NT2/D1 (cell line): Measurements from ENCODE around the gene GABBR2.

Experiments used
- DNase-seq: peaks from one replicate; pipeline ENCODE4 v3.0.0-alpha.2; 2011; ENCODE audit warnings: low read depth, low spot score
- H3K27me3 ChIP-seq: 2 replicates; pipeline ENCODE4 v1.6.0; 2011; ENCODE audit warnings: mild to moderate bottlenecking; ENCODE audit not compliant: insufficient read length, insufficient read depth
- H3K36me3 ChIP-seq: 2 replicates; pipeline ENCODE4 v1.6.1; 2011; ENCODE audit warnings: mild to moderate bottlenecking, low read length, mixed read lengths; ENCODE audit not compliant: insufficient read depth, insufficient read length
- H3K4me1 ChIP-seq: 2 replicates; pipeline ENCODE4 v1.5.1; 2011; ENCODE audit not compliant: insufficient read depth, insufficient read length
- H3K4me3 ChIP-seq: 2 replicates; pipeline ENCODE4 v1.5.1; 2011; ENCODE audit warnings: low read depth; ENCODE audit not compliant: insufficient read length
- H3K9ac ChIP-seq: 2 replicates; pipeline ENCODE4 v1.6.0; 2011; ENCODE audit warnings: low read depth; ENCODE audit not compliant: insufficient read length
- H3K9me3 ChIP-seq: 2 replicates; pipeline ENCODE4 v1.5.1; 2011; ENCODE audit warnings: mild to moderate bottlenecking, low read length; ENCODE audit not compliant: insufficient read depth
- SUZ12 ChIP-seq: IDR thresholded peaks from 2 replicates; pipeline ENCODE4 v1.6.1; 2011; ENCODE audit not compliant: insufficient read length, insufficient read depth; ENCODE audit errors: extremely low read depth
- YY1 ChIP-seq: IDR thresholded peaks from 2 replicates; pipeline ENCODE4 v1.6.1; 2011; ENCODE audit not compliant: insufficient read length, insufficient read depth
- ZNF274 ChIP-seq: IDR thresholded peaks from 2 replicates; pipeline ENCODE4 v1.6.1; 2011; ENCODE audit warnings: mild to moderate bottlenecking, low read depth, low read length

Gene GABBR2

DNA sequence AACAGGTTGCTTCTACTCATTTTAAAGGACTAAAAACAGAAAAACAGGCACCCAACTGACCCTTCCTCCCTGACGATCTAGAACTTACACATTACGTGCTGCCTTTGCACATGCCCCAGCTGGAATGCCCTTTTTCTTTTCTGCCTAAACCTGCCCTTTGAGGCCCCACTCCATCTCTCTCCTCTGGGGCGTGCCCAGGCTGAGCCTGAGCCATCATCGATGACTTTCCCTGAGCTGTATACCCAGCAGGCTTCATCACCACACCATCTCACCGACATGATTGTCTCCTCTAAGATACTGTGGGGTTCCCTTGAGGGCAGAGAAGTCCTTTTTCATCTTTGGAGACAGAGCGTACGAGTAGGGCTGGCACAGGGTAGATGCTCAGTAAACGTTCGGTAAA, 24.1 kb upstream of the GABBR2 start:
- Histone ChIP-seq H3K36me3 (peaks cover 33% of the 10 kb centered on the region), H3K4me3 (no peak overlapping the region), H3K4me1 (peaks cover 3% of the 10 kb centered on the region), H3K9me3 (no peaks in the 10 kb centered on the region), H3K9ac (no peak overlapping the region), H3K27me3 (no peaks in the 10 kb centered on the region)
- TF ChIP-seq SUZ12 (no peak), YY1 (no peak), ZNF274 (no peak)
- DNase-seq: no peak

DNA sequence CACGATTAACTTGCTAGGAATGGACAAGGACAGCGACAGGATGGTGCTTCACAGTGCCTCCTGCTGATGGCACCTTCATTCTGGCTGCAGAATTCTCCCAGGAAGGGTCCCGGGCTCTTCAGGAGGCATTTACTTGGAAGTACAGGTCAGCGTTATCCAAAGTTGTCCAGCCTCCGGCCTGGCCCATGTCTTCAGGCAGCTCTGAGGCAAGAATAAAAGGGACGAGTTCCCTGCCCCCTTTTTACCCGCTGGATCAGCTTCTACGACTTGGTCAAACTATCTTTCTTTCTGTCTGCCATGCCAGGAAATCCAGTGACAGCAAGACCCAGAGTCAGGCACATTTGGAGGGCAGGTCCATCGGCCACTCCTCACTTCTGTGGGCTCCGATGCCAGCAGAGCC, 23.4 kb upstream of the GABBR2 start:
- no peaks in the 10 kb centered on the region for H3K27me3 ChIP-seq
- H3K36me3 ChIP-seq: peaks cover 33% of the 10 kb centered on the region
- no peak overlapping the region for H3K4me3 ChIP-seq
- peaks cover 3% of the 10 kb centered on the region for H3K4me1 ChIP-seq
- no peak for DNase-seq
- no peak overlapping the region for H3K9ac ChIP-seq
- H3K9me3 ChIP-seq: no peaks in the 10 kb centered on the region
- TF ChIP-seq YY1: no peak
- TF ChIP-seq SUZ12: no peak
- no peak for TF ChIP-seq ZNF274

DNA sequence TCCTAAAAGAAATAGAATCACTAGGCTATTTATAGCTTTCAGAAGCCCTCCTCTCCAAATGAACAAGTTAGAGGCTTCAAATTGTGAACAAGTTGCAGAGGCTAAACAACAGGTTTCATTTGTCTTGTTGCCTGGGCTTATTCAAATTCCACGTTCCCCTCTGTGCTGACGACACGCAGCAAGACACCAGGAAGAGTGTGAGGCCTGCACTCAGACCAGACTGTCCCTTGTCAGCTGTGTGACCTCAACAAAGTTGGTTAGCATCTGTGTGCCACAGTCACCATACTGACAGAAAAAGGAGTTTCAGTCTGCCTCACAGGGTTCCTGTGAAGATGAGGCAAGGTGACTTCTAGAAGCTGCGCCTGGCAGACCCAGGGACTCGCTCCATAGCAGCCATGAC, 22.1 kb upstream of the GABBR2 start:
- H3K4me1 ChIP-seq: peaks cover 3% of the 10 kb centered on the region
- no peaks in the 10 kb centered on the region for H3K27me3 ChIP-seq
- no peak overlapping the region for H3K4me3 ChIP-seq
- no peak overlapping the region for H3K9ac ChIP-seq
- H3K9me3 ChIP-seq: no peaks in the 10 kb centered on the region
- TF ChIP-seq ZNF274 (no peak), YY1 (no peak)
- DNase-seq: no peak
- H3K36me3 ChIP-seq: peaks cover 23% of the 10 kb centered on the region

DNA sequence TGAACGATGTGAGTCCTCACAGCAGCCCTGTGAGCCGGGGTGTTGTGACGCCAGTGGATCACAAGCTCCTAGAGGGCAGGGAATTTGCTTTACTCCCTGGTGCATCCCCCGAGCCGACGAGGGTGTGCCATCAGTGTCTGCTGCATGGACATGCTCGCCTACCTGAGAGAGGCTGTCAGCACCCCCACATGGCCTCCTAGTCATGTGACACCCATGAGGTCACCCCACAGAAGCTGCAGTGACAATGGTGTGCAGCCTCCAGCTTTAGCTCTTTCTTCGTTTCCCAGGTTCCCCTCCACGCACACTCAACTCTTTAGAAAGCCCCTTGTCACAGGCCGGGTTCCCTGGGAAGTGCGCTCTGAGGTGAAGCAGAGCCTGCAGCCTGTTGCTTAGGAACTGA, 19.8 kb upstream of the GABBR2 start:
- Histone ChIP-seq H3K9me3 (no peaks in the 10 kb centered on the region; the same call in 1 of the 2 replicates), H3K36me3 (peaks cover 2% of the 10 kb centered on the region), H3K4me1 (peaks cover 3% of the 10 kb centered on the region), H3K27me3 (peaks cover 8% of the 10 kb centered on the region), H3K4me3 (no peak overlapping the region), H3K9ac (no peak overlapping the region)
- DNase-seq: no peak
- TF ChIP-seq YY1 (no peak), SUZ12 (no peak), ZNF274 (no peak)

DNA sequence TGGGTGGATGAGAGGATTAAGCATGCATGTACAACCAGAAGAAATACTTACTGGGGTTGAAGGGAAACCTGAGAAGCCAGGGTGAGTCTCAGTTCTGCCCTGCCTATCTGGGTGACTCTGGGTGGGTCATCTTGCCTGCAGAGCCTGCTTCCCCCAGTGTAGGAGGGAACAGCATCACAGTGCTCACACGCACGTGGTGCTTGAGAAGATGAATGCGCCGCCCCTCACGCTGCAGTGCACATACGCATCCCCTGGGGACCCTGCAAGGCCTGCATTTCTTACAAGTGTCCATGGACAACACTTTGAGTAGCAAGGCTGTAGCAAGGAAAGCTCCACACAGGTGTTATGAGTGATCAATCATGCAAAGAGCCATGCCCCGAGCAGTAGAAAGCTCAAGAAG, 18.7 kb upstream of the GABBR2 start:
- H3K9me3 ChIP-seq: no peaks in the 10 kb centered on the region; the same call in 1 of the 2 replicates
- no peak for DNase-seq
- TF ChIP-seq ZNF274: no peak
- TF ChIP-seq YY1: no peak
- TF ChIP-seq SUZ12: no peak
- no peak overlapping the region for H3K9ac ChIP-seq
- H3K36me3 ChIP-seq: no peaks in the 10 kb centered on the region
- no peaks in the 10 kb centered on the region for H3K4me1 ChIP-seq
- no peak overlapping the region for H3K4me3 ChIP-seq
- H3K27me3 ChIP-seq: peaks cover 8% of the 10 kb centered on the region

DNA sequence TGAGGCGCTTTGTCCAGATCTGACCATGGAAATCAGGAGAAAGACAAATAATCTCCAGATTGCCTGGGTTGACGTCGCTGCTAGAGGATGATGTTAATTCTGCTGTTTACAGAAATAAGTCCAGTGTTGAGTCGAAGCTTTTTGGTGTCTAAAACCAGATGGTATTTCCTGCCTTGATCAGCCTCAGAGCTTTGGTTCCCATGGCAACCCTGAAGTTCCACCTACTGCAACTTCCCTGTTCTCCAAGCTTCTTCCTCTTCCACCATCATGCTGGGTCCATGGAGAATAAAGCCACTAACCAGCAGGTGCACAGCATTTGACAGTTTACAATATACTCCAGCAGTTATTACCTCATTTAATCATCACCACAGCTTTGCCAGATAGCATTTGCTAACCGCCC, 18.0 kb upstream of the GABBR2 start:
- H3K36me3 ChIP-seq: no peaks in the 10 kb centered on the region
- no peak overlapping the region for H3K9ac ChIP-seq
- DNase-seq: no peak
- no peaks in the 10 kb centered on the region; the same call in 1 of the 2 replicates for H3K9me3 ChIP-seq
- no peak overlapping the region for H3K4me3 ChIP-seq
- no peaks in the 10 kb centered on the region for H3K4me1 ChIP-seq
- H3K27me3 ChIP-seq: peaks cover 8% of the 10 kb centered on the region
- TF ChIP-seq SUZ12 (no peak), ZNF274 (no peak), YY1 (no peak)

DNA sequence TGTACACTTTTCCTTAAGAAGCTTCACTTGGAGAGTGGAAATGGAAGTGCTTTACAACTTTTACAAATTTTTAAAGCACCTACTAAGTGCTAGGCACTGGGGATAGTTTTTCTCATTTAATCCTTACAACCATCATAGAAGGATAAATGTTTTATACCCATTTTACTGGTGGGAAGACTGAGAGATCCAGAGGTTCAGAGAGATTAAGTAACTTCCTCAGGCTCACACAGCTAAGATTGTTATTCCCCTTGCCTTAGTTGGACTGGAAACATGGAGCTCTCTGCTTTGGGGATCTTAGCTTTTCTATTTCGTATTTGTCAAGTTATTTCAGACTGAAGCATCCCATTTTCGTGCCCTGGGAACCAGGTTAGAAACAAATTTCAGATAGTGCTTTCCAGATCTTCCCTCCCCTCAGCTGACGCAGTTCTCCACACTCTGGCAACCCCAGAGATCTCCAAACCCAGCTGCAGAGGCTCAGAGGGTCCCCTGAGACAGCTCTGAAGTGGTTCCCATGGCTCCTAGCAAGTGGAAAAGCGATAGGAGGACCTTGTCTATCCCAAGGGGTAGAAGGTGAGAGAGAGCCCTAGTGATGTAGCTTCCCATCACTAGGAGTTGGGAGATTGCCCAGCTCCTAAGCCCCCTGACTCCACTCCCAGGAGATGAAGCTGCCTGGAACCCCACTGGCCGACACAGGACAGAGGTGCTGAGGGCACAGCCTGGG, 16.2 kb upstream of the GABBR2 start:
- Histone ChIP-seq H3K9ac (no peak overlapping the region), H3K9me3 (no peaks in the 10 kb centered on the region; the same call in 1 of the 2 replicates), H3K4me3 (no peak overlapping the region), H3K27me3 (peaks cover 8% of the 10 kb centered on the region), H3K4me1 (no peaks in the 10 kb centered on the region), H3K36me3 (no peaks in the 10 kb centered on the region)
- DNase-seq: no peak
- TF ChIP-seq YY1 (no peak), SUZ12 (no peak), ZNF274 (no peak)

DNA sequence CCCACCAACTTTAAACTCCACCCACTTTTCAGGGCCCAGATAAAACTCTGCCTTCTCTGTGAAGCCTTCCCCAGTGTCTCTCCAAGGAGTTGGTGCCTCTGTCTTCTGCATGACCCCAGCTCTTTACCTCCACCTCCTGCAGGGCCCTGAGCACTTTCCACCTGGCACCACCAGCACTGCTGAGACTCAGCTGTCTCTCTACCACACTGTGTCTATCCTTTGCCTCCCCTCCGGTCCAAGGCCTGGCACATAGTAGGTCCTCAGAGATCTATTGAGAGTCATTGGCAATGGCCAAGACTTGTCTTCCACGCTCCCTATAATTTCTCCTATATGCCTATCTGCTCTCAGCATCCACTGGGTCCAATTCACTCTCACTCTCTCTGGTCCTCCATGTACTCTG, 12.9 kb upstream of the GABBR2 start:
- Histone ChIP-seq H3K36me3 (no peaks in the 10 kb centered on the region), H3K27me3 (peaks cover 8% of the 10 kb centered on the region), H3K9ac (no peak overlapping the region), H3K4me3 (no peak overlapping the region), H3K4me1 (no peaks in the 10 kb centered on the region), H3K9me3 (no peaks in the 10 kb centered on the region; the same call in 1 of the 2 replicates)
- DNase-seq: no peak
- no peak for TF ChIP-seq ZNF274
- TF ChIP-seq YY1: no peak
- no peak for TF ChIP-seq SUZ12
